IMR-90 (cell line): ENCODE measurements around the gene EMID1. TPM values are rescaled to one million over a fixed set of nuclear protein-coding genes. Genes with fewer than 3 reads are reported as not detected.

Experiments
- ATAC-seq: fragments of 200-7000 bp; cut with Tn5 transposase; 2 replicates; pipeline ENCODE4 v1.9.1; 2020; ENCODE audit warnings: low read depth, mild to moderate bottlenecking, moderate library complexity
- BruUV-seq: library from RNA; stranded (reverse); fragments of 400-500 nt; replicated peaks from 2 replicates; lab custom pipeline; 2021; lab: Mats Ljungman, UMichigan
- CTCF ChIA-PET: fragments of 300-600 bp; formaldehyde crosslinking; extraction: SDS; loops from one replicate; lab custom pipeline; 2021; ENCODE audit warnings: antibody characterized with exemption; lab: Yijun Ruan, JAX
- POLR2A ChIA-PET: fragments of 300-600 bp; sonication (Branson Sonifier 250); formaldehyde crosslinking; loops from one replicate; lab custom pipeline; 2022; ENCODE audit warnings: antibody characterized with exemption; ENCODE audit not compliant: unreplicated experiment; lab: Charles Lee
- DNase-seq: peaks from one replicate; pipeline ENCODE4 v3.0.0; 2013
- H2AFZ ChIP-seq: replicated peaks from 2 replicates; pipeline ENCODE3; 2013; ENCODE audit warnings: low read length, mild to moderate bottlenecking; ENCODE audit not compliant: poor library complexity
- H2AK5ac ChIP-seq: 2 replicates; pipeline ENCODE4 v1.6.1; 2013; ENCODE audit warnings: low read depth, low read length, inconsistent platforms
- H2AK9ac ChIP-seq: replicated peaks from 2 replicates; pipeline ENCODE3; 2013; ENCODE audit warnings: mild to moderate bottlenecking, low read depth, low read length, moderate library complexity; ENCODE audit not compliant: poor library complexity
- H2BK120ac ChIP-seq: 2 replicates; pipeline ENCODE4 v1.6.1; 2013; ENCODE audit warnings: low read depth, low read length, inconsistent platforms
- H2BK15ac ChIP-seq: 3 replicates; pipeline ENCODE4 v1.6.1; 2013; ENCODE audit warnings: low read depth, low read length, inconsistent platforms
- H2BK20ac ChIP-seq: 2 replicates; pipeline ENCODE4 v1.6.1; 2013; ENCODE audit warnings: low read depth, mild to moderate bottlenecking, inconsistent platforms, low read length, moderate library complexity
- H2BK5ac ChIP-seq: 2 replicates; pipeline ENCODE4 v1.6.1; 2013; ENCODE audit warnings: mild to moderate bottlenecking, low read depth, low read length, inconsistent platforms; ENCODE audit not compliant: poor library complexity, severe bottlenecking
- H3K14ac ChIP-seq: replicated peaks from 2 replicates; pipeline ENCODE4 v1.6.1; 2013; ENCODE audit warnings: low read depth, low read length, inconsistent platforms
- H3K18ac ChIP-seq: 2 replicates; pipeline ENCODE4 v1.6.1; 2013; ENCODE audit warnings: low read depth, low read length, control low read depth
- H3K23ac ChIP-seq: 2 replicates; pipeline ENCODE4 v1.6.1; 2013; ENCODE audit warnings: low read depth, low read length, inconsistent platforms
- H3K27ac ChIP-seq: 2 replicates; pipeline ENCODE4 v1.5.1; 2013; ENCODE audit warnings: mild to moderate bottlenecking, control low read depth, low read length; ENCODE audit not compliant: insufficient read depth
- H3K27me3 ChIP-seq: 2 replicates; pipeline ENCODE4 v1.6.1; 2013; ENCODE audit warnings: low read length; ENCODE audit not compliant: control insufficient read depth, insufficient read depth
- H3K36me3 ChIP-seq: 2 replicates; pipeline ENCODE4 v1.6.1; 2013; ENCODE audit warnings: low read length, mixed read lengths; ENCODE audit not compliant: control insufficient read depth, insufficient read depth
- H3K4ac ChIP-seq: 2 replicates; pipeline ENCODE4 v1.6.1; 2013; ENCODE audit warnings: low read depth, low read length, inconsistent platforms
- H3K4me1 ChIP-seq: 2 replicates; pipeline ENCODE4 v1.6.1; 2013; ENCODE audit warnings: low read length, mixed read lengths; ENCODE audit not compliant: control insufficient read depth, insufficient read depth
- H3K4me2 ChIP-seq: 2 replicates; pipeline ENCODE4 v1.6.1; 2013; ENCODE audit warnings: low read depth, mild to moderate bottlenecking, control low read depth, low read length, moderate library complexity
- H3K4me3 ChIP-seq: 2 replicates; pipeline ENCODE4 v1.5.1; 2013; ENCODE audit warnings: low read depth, mild to moderate bottlenecking, control low read depth, low read length, moderate library complexity; ENCODE audit not compliant: insufficient read depth
- H3K56ac ChIP-seq: 2 replicates; pipeline ENCODE4 v1.6.1; 2013; ENCODE audit warnings: low read length, inconsistent platforms; ENCODE audit not compliant: insufficient read depth; ENCODE audit errors: extremely low read depth
- H3K79me1 ChIP-seq, 2 experiments: 2 replicates each; pipeline ENCODE4 v1.6.1; 2013; ENCODE audit warnings: low read length in 2 of 2, inconsistent platforms in 1 of 2, low read depth in 1 of 2
- H3K9ac ChIP-seq: 2 replicates; pipeline ENCODE4 v1.6.1; 2013; ENCODE audit warnings: low read depth, low read length, control low read depth
- H3K9me1 ChIP-seq: 2 replicates; pipeline ENCODE4 v1.6.1; 2013; ENCODE audit warnings: low read length, inconsistent platforms; ENCODE audit not compliant: insufficient read depth
- H3K9me3 ChIP-seq: 2 replicates; pipeline ENCODE4 v1.6.1; 2013; ENCODE audit warnings: low read length; ENCODE audit not compliant: control insufficient read depth, insufficient read depth
- H4K20me1 ChIP-seq: 2 replicates; pipeline ENCODE4 v1.6.1; 2013; ENCODE audit warnings: low read length, inconsistent platforms; ENCODE audit not compliant: insufficient read depth
- H4K5ac ChIP-seq: 2 replicates; pipeline ENCODE4 v1.6.1; 2013; ENCODE audit warnings: mild to moderate bottlenecking, low read depth, low read length, control low read depth
- H4K8ac ChIP-seq, 2 experiments: 2 replicates each; pipeline ENCODE4 v1.6.1; 2013; ENCODE audit warnings: low read depth in 2 of 2, low read length in 2 of 2, control low read depth in 1 of 2, inconsistent platforms in 1 of 2
- H4K91ac ChIP-seq: 2 replicates; pipeline ENCODE4 v1.6.1; 2013; ENCODE audit warnings: low read depth, low read length, inconsistent platforms; ENCODE audit not compliant: insufficient read depth
- CEBPB ChIP-seq: IDR thresholded peaks from 2 replicates; pipeline ENCODE4 v1.6.1; 2012; ENCODE audit warnings: low read depth, low read length, improper control_type of control experiment
- CHD1 ChIP-seq: IDR thresholded peaks from 2 replicates; pipeline ENCODE4 v1.6.1; 2012; ENCODE audit warnings: low read depth, low read length, improper control_type of control experiment
- FOS ChIP-seq: fragments of 150-350 bp; IDR thresholded peaks from 2 replicates; pipeline ENCODE4 v1.6.1; 2016; ENCODE audit warnings: low read depth, low read length
- MAZ ChIP-seq: IDR thresholded peaks from 2 replicates; pipeline ENCODE4 v1.6.1; 2012; ENCODE audit warnings: low read depth, mild to moderate bottlenecking, low read length, improper control_type of control experiment, moderate library complexity, borderline replicate concordance
- POLR2A ChIP-seq: IDR thresholded peaks from 2 replicates; pipeline ENCODE4 v1.6.1; 2012; ENCODE audit warnings: mild to moderate bottlenecking, low read depth, low read length
- RAD21 ChIP-seq: IDR thresholded peaks from 2 replicates; pipeline ENCODE4 v1.6.1; 2012; ENCODE audit warnings: low read length, improper control_type of control experiment
- RFX5 ChIP-seq: IDR thresholded peaks from 2 replicates; pipeline ENCODE4 v1.8.0; 2012; ENCODE audit warnings: low read depth, mild to moderate bottlenecking, low read length, moderate library complexity
- USF2 ChIP-seq: fragments of 150-350 bp; IDR thresholded peaks from 2 replicates; pipeline ENCODE4 v1.6.1; 2017; ENCODE audit warnings: mild to moderate bottlenecking, antibody characterized with exemption, low read length, low read depth
- WGBS, 2 experiments: methylation state at CpG; one replicate each; pipeline versions ENCODE4 v1.1.5 to v1.1.7; 2013; ENCODE audit warnings: missing lambda C conversion rate in 2 of 2; ENCODE audit not compliant: insufficient read length in 1 of 2; ENCODE audit errors: extremely low coverage in 2 of 2; 5-methylcytosine and 5-hydroxymethylcytosine counted together
- dilution Hi-C: fragments of 300-500 bp; cut with HindIII; formaldehyde crosslinking; loops from one replicate; pipeline ENCODE4 v1.14.3; 2018; ENCODE audit warnings: low sequenced_read_pairs; ENCODE audit not compliant: unreplicated experiment
- in situ Hi-C: fragments of 300-500 bp; cut with MboI; formaldehyde crosslinking; loops from 3 replicates; pipeline ENCODE4 v1.14.3; 2019; ENCODE audit warnings: low sequenced_read_pairs, inconsistent platforms, mixed read lengths
- intact Hi-C: fragments of 100-400 bp; cut with micrococcal nuclease; formaldehyde crosslinking; loops from 2 replicates; pipeline ENCODE4 v1.10.0; 2022
- polyA plus RNA-seq, 3 experiments: library from polyadenylated mRNA; depleted of rRNA; stranded (reverse); fragments of >200 nt; gene quantifications; 2 replicates each; pipeline ENCODE4 v1.2.3, GENCODE V29; 2012; ENCODE audit warnings: low replicate concordance in 1 of 3
- total RNA-seq: library from RNA; depleted of rRNA; stranded (reverse); fragments of >200 nt; gene quantifications from 2 replicates; pipeline ENCODE4 v1.2.3, GENCODE V29; 2012

EMID1 gene
- total and polyA plus RNA-seq, 2 of the 4 experiments (the other 2 are of a cell fraction), result 0.54 to 1.3 TPM

DNA sequence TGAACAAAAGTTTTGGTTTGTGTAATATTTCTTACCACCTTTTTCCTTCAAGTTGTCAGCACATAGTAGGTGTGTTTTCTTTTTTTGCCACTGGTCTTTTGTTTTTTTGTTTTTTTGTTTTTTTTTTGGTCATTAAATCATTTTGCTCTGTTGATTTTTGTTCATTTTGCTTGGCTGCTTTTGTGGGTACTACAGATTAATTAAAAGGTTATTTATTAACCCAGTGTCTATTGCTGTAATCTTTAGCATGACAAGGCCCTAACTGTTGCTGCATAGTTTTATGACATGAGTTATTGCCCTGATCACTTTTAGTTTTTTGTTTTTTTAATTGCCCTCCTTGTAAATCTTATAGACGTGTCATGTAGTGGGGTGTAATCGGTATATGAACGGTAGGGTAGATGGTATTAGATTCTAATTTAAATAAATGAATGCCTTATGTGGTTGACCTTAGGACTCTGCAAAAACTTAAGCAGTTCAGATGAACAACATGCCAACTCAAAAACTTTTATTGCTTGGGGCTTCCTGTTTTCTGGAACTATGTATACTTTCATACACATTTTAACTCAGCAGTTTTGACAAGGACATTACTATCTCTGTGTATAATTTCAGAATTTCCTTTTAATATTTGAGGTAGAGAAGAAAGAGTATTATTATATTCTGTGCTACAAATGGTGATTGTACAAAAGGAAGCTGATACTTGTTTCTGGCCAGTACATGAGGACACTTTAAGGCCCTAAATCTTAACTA is 70.3 kb downstream of the EMID1 start:
- no CpG with 5 or more reads among the region's 3 CpGs for WGBS, 2 experiments

More for the DNA sequence above, 70.3 kb downstream of the EMID1 start:
- Histone ChIP-seq H3K4me1 (peaks cover 1% of the 10 kb centered on the region; the same call in 1 of the 2 replicates), H3K4ac (no peak overlapping the region), H3K27me3 (no peaks in the 10 kb centered on the region), H3K23ac (no peak overlapping the region), H2BK120ac (no peak overlapping the region), H2BK15ac (no peak overlapping the region), H4K20me1 (peaks cover 93% of the 10 kb centered on the region), H3K9ac (no peak overlapping the region), H3K9me1 (peaks cover 13% of the 10 kb centered on the region), H3K9me3 (no peaks in the 10 kb centered on the region), H3K4me3 (no peak overlapping the region), H2AK5ac (no peak overlapping the region), H3K4me2 (no peak overlapping the region), H2AFZ (no peak overlapping the region), H3K56ac (no peak overlapping the region), H4K5ac (no peak overlapping the region), H3K14ac (no peak overlapping the region), H3K36me3 (peaks cover 55% of the 10 kb centered on the region), H3K27ac (no peak overlapping the region), H3K18ac (no peak overlapping the region), H2BK5ac (no peak overlapping the region), H2BK20ac (no peak overlapping the region), H3K79me1 (peaks cover 9 to 67% of the 10 kb centered on the region in 2 experiments), H2AK9ac (no peak overlapping the region), H4K8ac (no peak overlapping the region), H4K91ac (no peak overlapping the region)
- TF ChIP-seq RAD21 (no peak), MAZ (no peak), CEBPB (no peak), CHD1 (no peak), RFX5 (no peak), USF2 (no peak), FOS (no peak), POLR2A (no peak)
- CTCF ChIA-PET, result no interaction called here
- in situ Hi-C loops (no loop called here), intact Hi-C loops (loop anchor here (2.0 kb wide), 1 partner anchor 13 kb away; no protein-coding TSS in a partner anchor), dilution Hi-C loops (no loop called here)
- BruUV-seq, result no TSS peak
- DNase-seq (no peak), ATAC-seq (no peak)
- POLR2A ChIA-PET, result no interaction called here
